IPS-15b (cell line): Measurements from ENCODE around the gene TP53BP2.
A peak's percentile ranks its signal among the peaks of the same experiment; 100 is the strongest.
"Not testable (repeated sequence)": the region's sequence is repeated elsewhere in the genome, so short reads cannot be mapped to it uniquely, and the experiment has no call there.

ENCODE experiments used
- H3K27me3 ChIP-seq: one replicate; pipeline ENCODE4 v1.6.1; 2013; ENCODE audit warnings: low read length; ENCODE audit not compliant: control insufficient read depth, insufficient read depth
- H3K36me3 ChIP-seq: one replicate; pipeline ENCODE4 v1.6.1; 2013; ENCODE audit warnings: low read length; ENCODE audit not compliant: control insufficient read depth, insufficient read depth
- H3K4me1 ChIP-seq: one replicate; pipeline ENCODE4 v1.6.1; 2013; ENCODE audit warnings: mild to moderate bottlenecking, low read length; ENCODE audit not compliant: control insufficient read depth, insufficient read depth
- H3K4me3 ChIP-seq: one replicate; pipeline ENCODE4 v1.5.1; 2013; ENCODE audit warnings: low read depth, low read length
- H3K9ac ChIP-seq: one replicate; pipeline ENCODE4 v1.6.1; 2013; ENCODE audit warnings: low read depth, mild to moderate bottlenecking, low read length
- H3K9me3 ChIP-seq: one replicate; pipeline ENCODE4 v1.6.1; 2013; ENCODE audit warnings: mild to moderate bottlenecking, low read length; ENCODE audit not compliant: control insufficient read depth, insufficient read depth

TP53BP2 gene

GRCh38 chr1:223849352-223850254, 3.9 kb upstream of the TP53BP2 start:
- Histone ChIP-seq H3K9ac (no peak overlapping the region), H3K9me3 (no peaks in the 10 kb centered on the region), H3K27me3 (no peaks in the 10 kb centered on the region), H3K4me3 (no peak overlapping the region), H3K4me1 (no peaks in the 10 kb centered on the region), H3K36me3 (no peaks in the 10 kb centered on the region)

- Histone ChIP-seq H3K36me3 (no peaks in the 10 kb centered on the region), H3K27me3 (no peaks in the 10 kb centered on the region), H3K4me1 (peaks cover under 1% of the 10 kb centered on the region), H3K9me3 (no peaks in the 10 kb centered on the region), H3K9ac (no peak overlapping the region), H3K4me3 (no peak overlapping the region)
These were observed 2.8 kb upstream of the TP53BP2 start for GRCh38 chr1:223848536-223848935.

- Histone ChIP-seq H3K4me3 (no peak overlapping the region), H3K9ac (no peak overlapping the region), H3K9me3 (no peaks in the 10 kb centered on the region), H3K27me3 (no peaks in the 10 kb centered on the region), H3K36me3 (no peaks in the 10 kb centered on the region), H3K4me1 (peaks cover 3% of the 10 kb centered on the region)
These were observed 2.1 kb upstream of the TP53BP2 start for GRCh38 chr1:223847781-223848345.

- Histone ChIP-seq H3K27me3 (no peaks in the 10 kb centered on the region), H3K4me1 (peaks cover 3% of the 10 kb centered on the region), H3K4me3 (peak overlapping the region; percentile 90), H3K9me3 (no peaks in the 10 kb centered on the region), H3K9ac (peak overlapping the region; percentile 83), H3K36me3 (no peaks in the 10 kb centered on the region)
These were observed 524 bp downstream of the TP53BP2 start for GRCh38 chr1:223845037-223845809.

GRCh38 chr1:223844787-223845036, 1.0 kb downstream of the TP53BP2 start:
- peaks cover 3% of the 10 kb centered on the region for H3K4me1 ChIP-seq
- no peaks in the 10 kb centered on the region for H3K9me3 ChIP-seq
- H3K4me3 ChIP-seq = peak overlapping the region; percentile 90
- no peaks in the 10 kb centered on the region for H3K36me3 ChIP-seq
- H3K9ac ChIP-seq = peak overlapping the region; percentile 83
- H3K27me3 ChIP-seq = no peaks in the 10 kb centered on the region

GRCh38 chr1:223843934-223844786, 1.6 kb downstream of the TP53BP2 start:
- H3K9me3 ChIP-seq = no peaks in the 10 kb centered on the region
- no peaks in the 10 kb centered on the region for H3K27me3 ChIP-seq
- no peak overlapping the region for H3K9ac ChIP-seq
- no peaks in the 10 kb centered on the region for H3K36me3 ChIP-seq
- peaks cover 3% of the 10 kb centered on the region for H3K4me1 ChIP-seq
- H3K4me3 ChIP-seq = peak overlapping the region; percentile 90

GRCh38 chr1:223842784-223843183, 3.0 kb downstream of the TP53BP2 start:
- H3K9me3 ChIP-seq = no peaks in the 10 kb centered on the region
- H3K4me3 ChIP-seq = no peak overlapping the region
- H3K9ac ChIP-seq = no peak overlapping the region
- no peaks in the 10 kb centered on the region for H3K27me3 ChIP-seq
- H3K36me3 ChIP-seq = no peaks in the 10 kb centered on the region
- H3K4me1 ChIP-seq = peaks cover 14% of the 10 kb centered on the region

- peaks cover 16% of the 10 kb centered on the region for H3K4me1 ChIP-seq
- not testable (repeated sequence) for H3K4me3 ChIP-seq
These were observed 3.6 kb downstream of the TP53BP2 start for GRCh38 chr1:223841977-223842623.

GRCh38 chr1:223840254-223840653, 5.5 kb downstream of the TP53BP2 start:
- H3K9ac ChIP-seq = no peak overlapping the region
- peaks cover 17% of the 10 kb centered on the region for H3K4me1 ChIP-seq
- H3K4me3 ChIP-seq = no peak overlapping the region
- no peaks in the 10 kb centered on the region for H3K27me3 ChIP-seq
- no peaks in the 10 kb centered on the region for H3K36me3 ChIP-seq
- no peaks in the 10 kb centered on the region for H3K9me3 ChIP-seq

More at GRCh38 chr1:223841977-223842623, 3.6 kb downstream of the TP53BP2 start:
- H3K36me3 ChIP-seq, H3K27me3 ChIP-seq, H3K9ac ChIP-seq, H3K9me3 ChIP-seq: not testable (repeated sequence)

- no peaks in the 10 kb centered on the region for H3K36me3 ChIP-seq
- no peaks in the 10 kb centered on the region for H3K27me3 ChIP-seq
- no peaks in the 10 kb centered on the region for H3K9me3 ChIP-seq
- H3K9ac ChIP-seq = no peak overlapping the region
- peaks cover 14% of the 10 kb centered on the region for H3K4me1 ChIP-seq
- H3K4me3 ChIP-seq = no peak overlapping the region
These were observed 7.5 kb downstream of the TP53BP2 start for GRCh38 chr1:223838125-223838854.
